GM12864 (cell line): Measurements from ENCODE around the gene ACTN4.

Experiments used
- DNase-seq: peaks from one replicate; pipeline ENCODE4 v3.0.0-alpha.2; 2011; ENCODE audit warnings: low read depth
- H3K4me3 ChIP-seq: 2 replicates; pipeline ENCODE4 v1.5.1; 2011; ENCODE audit warnings: mild to moderate bottlenecking, low read depth, low read length, control low read depth
- TF ChIP-seq, protein P1 (sequence below): IDR thresholded peaks from 2 replicates; pipeline ENCODE4 v1.5.1; 2011; ENCODE audit warnings: low read depth, mild to moderate bottlenecking, moderate library complexity, low read length, control low read depth, inconsistent platforms; ENCODE audit errors: missing control alignments

The ACTN4 gene

GRCh38 chr19:38685666-38686529 is 38.4 kb downstream of the ACTN4 start:
- no peak overlapping the region for H3K4me3 ChIP-seq
- TF ChIP-seq, protein P1, sequence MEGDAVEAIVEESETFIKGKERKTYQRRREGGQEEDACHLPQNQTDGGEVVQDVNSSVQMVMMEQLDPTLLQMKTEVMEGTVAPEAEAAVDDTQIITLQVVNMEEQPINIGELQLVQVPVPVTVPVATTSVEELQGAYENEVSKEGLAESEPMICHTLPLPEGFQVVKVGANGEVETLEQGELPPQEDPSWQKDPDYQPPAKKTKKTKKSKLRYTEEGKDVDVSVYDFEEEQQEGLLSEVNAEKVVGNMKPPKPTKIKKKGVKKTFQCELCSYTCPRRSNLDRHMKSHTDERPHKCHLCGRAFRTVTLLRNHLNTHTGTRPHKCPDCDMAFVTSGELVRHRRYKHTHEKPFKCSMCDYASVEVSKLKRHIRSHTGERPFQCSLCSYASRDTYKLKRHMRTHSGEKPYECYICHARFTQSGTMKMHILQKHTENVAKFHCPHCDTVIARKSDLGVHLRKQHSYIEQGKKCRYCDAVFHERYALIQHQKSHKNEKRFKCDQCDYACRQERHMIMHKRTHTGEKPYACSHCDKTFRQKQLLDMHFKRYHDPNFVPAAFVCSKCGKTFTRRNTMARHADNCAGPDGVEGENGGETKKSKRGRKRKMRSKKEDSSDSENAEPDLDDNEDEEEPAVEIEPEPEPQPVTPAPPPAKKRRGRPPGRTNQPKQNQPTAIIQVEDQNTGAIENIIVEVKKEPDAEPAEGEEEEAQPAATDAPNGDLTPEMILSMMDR: peak; percentile 57
- DNase-seq: no peak

DNA sequence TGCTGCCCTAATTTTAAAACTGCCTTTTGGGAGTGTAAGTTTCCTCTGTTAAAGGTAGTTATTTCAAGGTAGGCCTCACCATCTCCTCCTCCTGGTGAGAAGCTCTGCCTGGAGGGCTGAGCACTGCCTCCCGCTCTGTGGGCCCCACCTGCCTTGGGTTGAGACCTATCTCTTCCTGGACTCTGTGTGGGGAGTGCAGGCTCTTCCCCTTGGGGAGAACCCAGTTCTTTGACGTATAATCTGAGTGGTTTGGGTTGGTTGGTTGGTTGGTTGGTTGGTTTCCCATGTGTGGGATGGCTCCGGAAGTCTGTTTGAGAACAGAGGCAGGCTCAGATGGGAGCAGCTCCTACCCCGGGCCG is 39.1 kb downstream of the ACTN4 start:
- TF ChIP-seq, protein P1: peak; percentile 15
- peak; percentile 47 for DNase-seq
- H3K4me3 ChIP-seq: no peak overlapping the region

GRCh38 chr19:38687837-38688378 is 40.5 kb downstream of the ACTN4 start:
- H3K4me3 ChIP-seq: no peak overlapping the region
- TF ChIP-seq, protein P1: no peak
- DNase-seq: no peak

GRCh38 chr19:38690146-38690545 is 42.7 kb downstream of the ACTN4 start:
- H3K4me3 ChIP-seq: no peak overlapping the region
- DNase-seq: no peak
- TF ChIP-seq, protein P1: no peak

DNA sequence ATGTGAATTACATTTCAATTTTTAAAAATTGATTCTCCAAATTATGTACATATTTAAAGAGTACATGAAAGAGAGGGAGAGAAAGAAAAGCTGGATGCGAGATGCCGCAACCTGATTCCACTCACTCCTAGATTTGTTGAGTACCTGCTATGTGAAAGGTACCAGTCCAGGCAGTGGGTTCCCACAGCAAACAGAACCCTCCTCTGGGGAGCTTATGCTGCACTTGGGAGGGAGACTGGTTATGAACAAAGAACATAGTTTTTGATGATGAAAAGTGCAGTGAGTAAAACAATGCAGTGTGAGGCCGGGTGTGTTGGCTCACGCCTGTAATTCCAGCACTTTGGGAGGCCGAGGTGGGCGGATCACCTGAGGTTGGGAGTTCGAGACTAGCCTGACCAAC is 43.4 kb downstream of the ACTN4 start:
- DNase-seq: no peak
- no peak overlapping the region for H3K4me3 ChIP-seq
- TF ChIP-seq, protein P1: no peak

DNA sequence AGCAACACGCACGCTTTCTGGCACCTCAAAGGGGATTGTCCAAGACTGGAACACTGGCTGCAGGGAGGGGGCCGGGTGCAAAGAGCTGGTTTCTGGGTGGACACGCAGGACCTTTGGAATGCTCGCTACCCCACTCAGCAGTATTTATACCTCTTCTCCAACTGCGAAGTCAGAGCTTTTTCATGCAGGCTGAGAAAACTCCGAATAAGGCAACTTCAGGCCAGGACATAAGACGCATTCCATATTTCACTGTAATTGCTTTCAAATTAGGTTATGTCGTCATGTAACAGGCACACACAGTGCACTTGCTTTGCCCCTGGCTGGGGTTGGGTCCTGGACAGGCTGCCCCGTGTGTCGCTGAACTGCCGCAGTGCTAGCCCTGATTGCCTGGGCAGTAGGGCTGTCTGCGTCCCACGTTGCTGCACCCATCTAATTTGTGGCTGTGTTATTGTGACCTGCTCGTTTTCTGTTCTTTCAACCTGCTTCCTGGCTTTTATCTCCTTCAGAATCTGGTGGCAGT is 44.5 kb downstream of the ACTN4 start:
- TF ChIP-seq, protein P1: no peak
- H3K4me3 ChIP-seq: no peak overlapping the region
- no peak for DNase-seq
